GM18951 (cell line): Measurements from ENCODE around the gene NPHP4.

Experiments
- POLR2A ChIP-seq: IDR thresholded peaks from 4 replicates; pipeline ENCODE4 v1.6.1; 2011; ENCODE audit warnings: mild to moderate bottlenecking; ENCODE audit not compliant: insufficient read length, insufficient read depth; ENCODE audit errors: extremely low read depth
- in situ Hi-C: fragments of 300-500 bp; cut with MboI; formaldehyde crosslinking; loops from one replicate; pipeline ENCODE4 v1.12.0; 2022; ENCODE audit warnings: low sequenced_read_pairs, mixed read lengths, inconsistent platforms; ENCODE audit not compliant: unreplicated experiment

The NPHP4 gene

GRCh38 chr1:5832916-5833895, 159.0 kb downstream of the NPHP4 start:
- TF ChIP-seq POLR2A, result no peak

GRCh38 chr1:5831600-5832335, 160.5 kb downstream of the NPHP4 start:
- in situ Hi-C loops, result no loop called here
- TF ChIP-seq POLR2A, result no peak

More at GRCh38 chr1:5832916-5833895, 159.0 kb downstream of the NPHP4 start:
- in situ Hi-C loops, result no loop called here

GRCh38 chr1:5830771-5831599, 161.2 kb downstream of the NPHP4 start:
- no peak for TF ChIP-seq POLR2A
- in situ Hi-C loops, result no loop called here

GRCh38 chr1:5829414-5829813, 162.8 kb downstream of the NPHP4 start:
- TF ChIP-seq POLR2A, result no peak
- in situ Hi-C loops, result no loop called here

GRCh38 chr1:5828308-5828935, 163.8 kb downstream of the NPHP4 start:
- in situ Hi-C loops, result no loop called here
- no peak for TF ChIP-seq POLR2A

- TF ChIP-seq POLR2A, result no peak
- in situ Hi-C loops, result no loop called here
Observed at GRCh38 chr1:5827516-5827915, 164.7 kb downstream of the NPHP4 start.

GRCh38 chr1:5826601-5827000, 165.6 kb downstream of the NPHP4 start:
- no peak for TF ChIP-seq POLR2A
- in situ Hi-C loops, result no loop called here

GRCh38 chr1:5822726-5823125, 169.5 kb downstream of the NPHP4 start:
- in situ Hi-C loops, result no loop called here
- no peak for TF ChIP-seq POLR2A

- TF ChIP-seq POLR2A, result no peak
- in situ Hi-C loops, result no loop called here
Observed at GRCh38 chr1:5822266-5822665, 170.0 kb downstream of the NPHP4 start.

- in situ Hi-C loops, result no loop called here
- TF ChIP-seq POLR2A, result no peak
Observed at GRCh38 chr1:5821540-5822176, 170.6 kb downstream of the NPHP4 start.

- no peak for TF ChIP-seq POLR2A
- in situ Hi-C loops, result no loop called here
Observed at GRCh38 chr1:5820026-5820421, 172.2 kb downstream of the NPHP4 start.

GRCh38 chr1:5819391-5820025, 172.7 kb downstream of the NPHP4 start:
- TF ChIP-seq POLR2A, result no peak
- in situ Hi-C loops, result no loop called here
